ENCODE measurements around the gene KRT39.

GRCh38 chr17:41009301-41009760 lies 42.6 kb upstream of the KRT39 start:
- TF ChIP-seq ELF4 (IDR thresholded peaks at IDR 0.05) (no peak), SUZ12 (IDR thresholded peaks at IDR 0.05) (no peak), FOXA1 (IDR thresholded peaks at IDR 0.05) (no peak), TARDBP (IDR thresholded peaks at IDR 0.05) (no peak), SP1 (IDR thresholded peaks at IDR 0.05) (no peak), L3MBTL2 (conservative IDR thresholded peaks at IDR 0.05) (no peak), HDGF (IDR thresholded peaks at IDR 0.05; ENCODE audit: borderline replicate concordance) (no peak), FOXM1 (IDR thresholded peaks at IDR 0.05; ENCODE audit: borderline replicate concordance) (no peak), ZNF384 (IDR thresholded peaks at IDR 0.05) (no peak), ARNT (IDR thresholded peaks at IDR 0.05) (no peak)

All from HEK293T (cell line).